ENCODE results near the gene DSCAML1. TPM values are rescaled to one million over a fixed set of nuclear protein-coding genes. Genes with fewer than 3 reads are reported as not detected.

The DSCAML1 gene
- total RNA-seq, 1 experiment from 2014 or later = 0.15 TPM

DNA sequence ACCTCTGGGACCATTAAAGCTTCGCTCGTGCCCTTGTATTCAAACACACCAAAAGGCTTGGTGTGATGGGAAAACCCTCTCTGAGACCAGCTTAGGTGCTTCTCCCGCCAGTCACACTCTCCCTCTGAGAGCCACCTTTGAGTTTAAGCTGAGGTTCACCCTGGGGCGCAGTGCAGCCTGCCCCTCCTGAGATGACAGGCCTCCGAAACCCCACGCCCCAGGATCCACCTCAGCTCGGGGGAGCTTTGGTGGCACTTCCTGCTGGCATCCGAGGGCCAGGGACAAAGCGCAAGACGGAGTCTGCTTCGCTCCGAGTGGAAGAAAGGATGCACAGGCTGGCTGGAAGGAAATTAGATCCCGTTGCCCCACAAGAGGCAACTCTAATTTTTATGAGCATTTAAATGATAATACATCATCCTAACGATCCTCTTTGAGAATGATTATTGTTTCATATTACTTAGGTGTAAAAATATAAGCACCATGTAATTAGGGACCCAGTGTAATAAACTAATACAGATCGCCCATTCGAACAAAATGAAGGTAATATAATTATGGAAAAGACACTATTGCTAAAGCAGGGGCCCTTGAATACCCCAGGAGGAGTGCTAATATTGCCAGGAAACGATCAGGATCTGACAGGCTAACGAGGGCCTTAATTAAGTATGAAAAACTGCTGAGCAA is 334.7 kb downstream of the DSCAML1 start:
- no peak overlapping the region for H2AFZ ChIP-seq (ENCODE audit: low read length)
- no peak overlapping the region for H3K9ac ChIP-seq (ENCODE audit: extremely low read depth, insufficient read length, low read length)
- no peaks in the 10 kb centered on the region for H3K4me1 ChIP-seq (ENCODE audit: insufficient read depth, low read length)
- no peak overlapping the region for H2BK120ac ChIP-seq (ENCODE audit: low read depth, low read length, poor library complexity, severe bottlenecking)
- no peak overlapping the region for H2BK12ac ChIP-seq (ENCODE audit: insufficient read length, low read depth, low read length)
- H2BK20ac ChIP-seq (ENCODE audit: low read depth, low read length, poor library complexity, severe bottlenecking) = no peak overlapping the region
- H4K5ac ChIP-seq (ENCODE audit: insufficient read length, low read depth, low read length) = no peak overlapping the region
- H3K18ac ChIP-seq (ENCODE audit: insufficient read length, low read depth, low read length) = no peak overlapping the region
- TF ChIP-seq CTCF (conservative IDR thresholded peaks at IDR 0.05) = no peak
- no peaks in the 10 kb centered on the region for H3K23me2 ChIP-seq (ENCODE audit: insufficient read length, low read depth, low read length, poor library complexity, severe bottlenecking)
- H3K79me1 ChIP-seq (ENCODE audit: insufficient read depth, low read depth, low read length, poor library complexity, severe bottlenecking) = no peaks in the 10 kb centered on the region
- no peak overlapping the region; the same call in 1 of the 2 replicates for H3K14ac ChIP-seq (ENCODE audit: insufficient read depth, low read length)
- WGBS (ENCODE audit: extremely low coverage, insufficient read length, low lambda C conversion rate) = no CpG with 5 or more reads among the region's 18 CpGs
- H2BK5ac ChIP-seq (ENCODE audit: insufficient read length, low read length) = no peak overlapping the region
- no peak overlapping the region for H3K27ac ChIP-seq (ENCODE audit: insufficient read length, low read depth, low read length)
- H3K9me3 ChIP-seq (ENCODE audit: control insufficient read depth, low read depth, low read length) = no peaks in the 10 kb centered on the region
- H3T11ph ChIP-seq (ENCODE audit: low read length) = no peak overlapping the region
- peaks cover 2% of the 10 kb centered on the region for H4K20me1 ChIP-seq (ENCODE audit: control insufficient read depth, insufficient read depth, insufficient read length)
- no peak overlapping the region for H3K27ac Mint-ChIP-seq
- no peak overlapping the region for H4K8ac ChIP-seq (replicated peaks; ENCODE audit: insufficient read length, low read depth, low read length)
- no peaks in the 10 kb centered on the region for H3K79me2 ChIP-seq (ENCODE audit: insufficient read depth, low read length)
- peaks cover 10 to 21% of the 10 kb centered on the region in 2 experiments for H3K4me1 Mint-ChIP-seq
- H3K36me3 Mint-ChIP-seq (ENCODE audit: insufficient read depth in 1 of 3, low read depth in 3 of 3) = no peaks in the 10 kb centered on the region
- H2BK15ac ChIP-seq (ENCODE audit: low read depth, low read length) = no peak overlapping the region
- peaks cover 11% of the 10 kb centered on the region for H3K27me3 Mint-ChIP-seq (ENCODE audit: low read depth)
- no peaks in the 10 kb centered on the region for H3K27me3 ChIP-seq (ENCODE audit: insufficient read depth, low read length)
- no peak overlapping the region for H3K23ac ChIP-seq (ENCODE audit: insufficient read length, low read depth, low read length)
- H3K9me3 Mint-ChIP-seq = no peaks in the 10 kb centered on the region
- H3K4ac ChIP-seq (ENCODE audit: low read depth, low read length) = no peak overlapping the region
- no peak overlapping the region for H3K56ac ChIP-seq (ENCODE audit: insufficient read length, low read depth, low read length)
- H3K4me3 Mint-ChIP-seq = no peak overlapping the region
- H3K4me2 ChIP-seq (ENCODE audit: insufficient read depth, insufficient read length, low read length) = no peak overlapping the region
- H2AK5ac ChIP-seq (ENCODE audit: insufficient read length, low read length) = no peak overlapping the region
- no peak for DNase-seq
- no peak overlapping the region for H4K91ac ChIP-seq (ENCODE audit: insufficient read length, low read depth, low read length)

All from H9 (cell line).